22Rv1 (cell line): ENCODE data around the gene RNF126.

Source experiments
- CTCF ChIP-seq: fragments of 450-650 bp; IDR thresholded peaks from 2 replicates; pipeline ENCODE4 v1.5.1; 2017; ENCODE audit warnings: mild to moderate bottlenecking
- ZFX ChIP-seq: fragments of 450-650 bp; IDR thresholded peaks from 2 replicates; pipeline ENCODE4 v1.6.1; 2017; ENCODE audit warnings: antibody characterized with exemption, borderline replicate concordance

- TF ChIP-seq CTCF = no peak
- no peak for TF ChIP-seq ZFX
Measured at GRCh38 chr19:634975-635652, 27.9 kb downstream of the RNF126 start.
